OCI-LY3 (cell line): ENCODE data around the gene CTCF.

ENCODE experiments used
- CTCF ChIP-seq: fragments of 200-600, 300-600 bp; sonication (generic); IDR thresholded peaks from 2 replicates; pipeline ENCODE4 v1.5.1; 2014; ENCODE audit warnings: antibody characterized with exemption, low read length, low read depth
- EZH2phosphoT487 ChIP-seq: fragments of 200-600 bp; shearing (Covaris generic); IDR thresholded peaks from 2 replicates; pipeline ENCODE4 v1.6.1; 2018; ENCODE audit warnings: antibody characterized with exemption, mixed run types, low read depth

DNA sequence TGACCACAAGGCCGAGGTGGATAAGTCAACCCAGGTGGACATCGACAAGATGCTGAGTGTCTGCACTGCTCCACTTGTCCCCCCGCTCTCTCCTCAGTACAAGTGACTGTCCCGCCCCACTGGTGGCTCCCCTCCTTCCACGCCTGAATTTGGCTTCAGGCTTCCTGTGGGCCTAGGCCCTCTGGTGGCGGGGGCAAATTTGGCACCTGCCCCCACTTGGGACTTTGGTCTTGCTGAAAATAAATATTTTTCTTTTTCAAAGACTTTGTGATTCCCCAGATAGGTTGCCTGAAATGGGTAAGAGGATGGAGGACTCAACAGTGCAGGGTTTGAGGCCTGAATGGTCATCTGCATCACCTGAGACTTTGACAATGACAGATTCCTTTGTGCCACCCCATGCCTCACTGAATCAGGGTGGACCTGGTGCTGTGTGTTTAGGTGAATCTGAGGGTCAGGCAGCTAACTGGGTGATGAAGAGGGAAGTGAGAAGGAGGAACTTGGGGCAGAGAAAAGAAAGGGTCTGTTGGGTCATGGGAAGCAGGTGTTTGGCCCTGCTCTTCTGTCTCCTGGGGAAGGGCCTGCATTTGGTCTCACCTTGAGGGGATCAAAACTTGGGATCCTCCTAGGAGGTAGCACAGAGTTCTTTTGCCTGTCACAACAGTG is 106.3 kb downstream of the CTCF start:
- TF ChIP-seq CTCF, result peak; percentile 45
- no peak for TF ChIP-seq EZH2phosphoT487
